Activated naive CD8-positive, alpha-beta T cell (primary cell): ENCODE data around the gene DOCK7.
"Not testable (repeated sequence)": the region's sequence is repeated elsewhere in the genome, so short reads cannot be mapped to it uniquely, and the experiment has no call there.

ENCODE experiments used
- H3K27ac Mint-ChIP-seq: one replicate; pipeline ENCODE4 v1.8.0; 2021; ENCODE audit warnings: mixed read lengths
- H3K27me3 Mint-ChIP-seq: one replicate; pipeline ENCODE4 v1.8.0; 2021; ENCODE audit warnings: mixed read lengths
- H3K36me3 Mint-ChIP-seq: one replicate; pipeline ENCODE4 v1.8.0; 2021; ENCODE audit warnings: mixed read lengths
- H3K4me1 Mint-ChIP-seq: one replicate; pipeline ENCODE4 v1.8.0; 2021; ENCODE audit warnings: low read depth, mixed read lengths
- H3K4me3 Mint-ChIP-seq: one replicate; pipeline ENCODE4 v1.8.0; 2021; ENCODE audit warnings: mild to moderate bottlenecking, mixed read lengths
- H3K9me3 Mint-ChIP-seq: one replicate; pipeline ENCODE4 v1.8.0; 2021; ENCODE audit warnings: low read depth, mixed read lengths

DOCK7 gene

GRCh38 chr1:62687903-62688686, at the start of gene DOCK7:
Gene DOCK7 (minus strand): TSS chr1:62688386. CDS start chr1:62688264, 122 bp downstream.
- Mint-ChIP-seq H3K27ac (peak within 1 kb of the TSS; percentile 89), H3K36me3 (no peaks in the 10 kb centered on the region), H3K4me3 (peak within 1 kb of the TSS; percentile 95), H3K4me1 (peaks cover 32% of the 10 kb centered on the region), H3K9me3 (no peaks in the 10 kb centered on the region), H3K27me3 (peaks cover 2% of the 10 kb centered on the region)

- Mint-ChIP-seq H3K4me1 (no peaks in the 10 kb centered on the region), H3K4me3 (no peak overlapping the region), H3K27me3 (peaks cover 3% of the 10 kb centered on the region), H3K9me3 (no peaks in the 10 kb centered on the region), H3K27ac (no peak overlapping the region), H3K36me3 (no peaks in the 10 kb centered on the region)
Observed at GRCh38 chr1:62735491-62736171, 47.4 kb upstream of the DOCK7 start.

GRCh38 chr1:62732331-62732730, 44.1 kb upstream of the DOCK7 start:
- Mint-ChIP-seq H3K27ac (no peak overlapping the region), H3K4me3 (no peak overlapping the region), H3K4me1 (no peaks in the 10 kb centered on the region), H3K27me3 (peaks cover 3% of the 10 kb centered on the region), H3K9me3 (no peaks in the 10 kb centered on the region), H3K36me3 (no peaks in the 10 kb centered on the region)

GRCh38 chr1:62728963-62729362, 40.8 kb upstream of the DOCK7 start:
- no peaks in the 10 kb centered on the region for H3K9me3 Mint-ChIP-seq
- H3K4me1 Mint-ChIP-seq: no peaks in the 10 kb centered on the region
- no peaks in the 10 kb centered on the region for H3K36me3 Mint-ChIP-seq
- peaks cover 5% of the 10 kb centered on the region for H3K27me3 Mint-ChIP-seq
- no peak overlapping the region for H3K4me3 Mint-ChIP-seq
- no peak overlapping the region for H3K27ac Mint-ChIP-seq

- peaks cover 5% of the 10 kb centered on the region for H3K27me3 Mint-ChIP-seq
- H3K9me3 Mint-ChIP-seq: no peaks in the 10 kb centered on the region
- no peak overlapping the region for H3K27ac Mint-ChIP-seq
- H3K36me3 Mint-ChIP-seq: no peaks in the 10 kb centered on the region
- H3K4me3 Mint-ChIP-seq: no peak overlapping the region
- no peaks in the 10 kb centered on the region for H3K4me1 Mint-ChIP-seq
Observed at GRCh38 chr1:62727656-62728407, 39.6 kb upstream of the DOCK7 start.

GRCh38 chr1:62726011-62726442, 37.8 kb upstream of the DOCK7 start:
- no peaks in the 10 kb centered on the region for H3K36me3 Mint-ChIP-seq
- H3K27ac Mint-ChIP-seq: no peak overlapping the region
- H3K9me3 Mint-ChIP-seq: no peaks in the 10 kb centered on the region
- peaks cover 5% of the 10 kb centered on the region for H3K27me3 Mint-ChIP-seq
- no peak overlapping the region for H3K4me3 Mint-ChIP-seq
- no peaks in the 10 kb centered on the region for H3K4me1 Mint-ChIP-seq

GRCh38 chr1:62725255-62725654, 37.1 kb upstream of the DOCK7 start:
- H3K27me3 Mint-ChIP-seq: peaks cover 2% of the 10 kb centered on the region
- no peaks in the 10 kb centered on the region for H3K9me3 Mint-ChIP-seq
- no peaks in the 10 kb centered on the region for H3K4me1 Mint-ChIP-seq
- no peaks in the 10 kb centered on the region for H3K36me3 Mint-ChIP-seq
- H3K27ac Mint-ChIP-seq: no peak overlapping the region
- no peak overlapping the region for H3K4me3 Mint-ChIP-seq

- Mint-ChIP-seq H3K9me3 (no peaks in the 10 kb centered on the region), H3K4me3 (no peak overlapping the region), H3K36me3 (no peaks in the 10 kb centered on the region), H3K4me1 (no peaks in the 10 kb centered on the region), H3K27ac (no peak overlapping the region), H3K27me3 (peaks cover 2% of the 10 kb centered on the region)
Observed at GRCh38 chr1:62724430-62724829, 36.2 kb upstream of the DOCK7 start.

GRCh38 chr1:62723883-62724282, 35.7 kb upstream of the DOCK7 start:
- no peak overlapping the region for H3K4me3 Mint-ChIP-seq
- H3K27ac Mint-ChIP-seq: no peak overlapping the region
- H3K36me3 Mint-ChIP-seq: no peaks in the 10 kb centered on the region
- H3K27me3 Mint-ChIP-seq: peaks cover 4% of the 10 kb centered on the region
- no peaks in the 10 kb centered on the region for H3K9me3 Mint-ChIP-seq
- H3K4me1 Mint-ChIP-seq: no peaks in the 10 kb centered on the region

GRCh38 chr1:62722796-62723195, 34.6 kb upstream of the DOCK7 start:
- Mint-ChIP-seq H3K27ac (no peak overlapping the region), H3K9me3 (no peaks in the 10 kb centered on the region), H3K36me3 (no peaks in the 10 kb centered on the region), H3K4me1 (no peaks in the 10 kb centered on the region), H3K27me3 (peaks cover 8% of the 10 kb centered on the region), H3K4me3 (no peak overlapping the region)

- no peaks in the 10 kb centered on the region for H3K4me1 Mint-ChIP-seq
- no peak overlapping the region for H3K4me3 Mint-ChIP-seq
- H3K27ac Mint-ChIP-seq: no peak overlapping the region
- H3K27me3 Mint-ChIP-seq: peaks cover 8% of the 10 kb centered on the region
- H3K9me3 Mint-ChIP-seq: no peaks in the 10 kb centered on the region
- H3K36me3 Mint-ChIP-seq: no peaks in the 10 kb centered on the region
Observed at GRCh38 chr1:62720946-62721554, 32.9 kb upstream of the DOCK7 start.

GRCh38 chr1:62718400-62718799, 30.2 kb upstream of the DOCK7 start:
- not testable (repeated sequence) for H3K27ac Mint-ChIP-seq, H3K27me3 Mint-ChIP-seq, H3K4me3 Mint-ChIP-seq, H3K4me1 Mint-ChIP-seq, H3K36me3 Mint-ChIP-seq, H3K9me3 Mint-ChIP-seq

- Mint-ChIP-seq H3K27ac (no peak overlapping the region), H3K36me3 (no peaks in the 10 kb centered on the region), H3K4me1 (no peaks in the 10 kb centered on the region), H3K4me3 (no peak overlapping the region), H3K9me3 (no peaks in the 10 kb centered on the region), H3K27me3 (peaks cover 7% of the 10 kb centered on the region)
Observed at GRCh38 chr1:62717483-62717882, 29.3 kb upstream of the DOCK7 start.

GRCh38 chr1:62716397-62716796, 28.2 kb upstream of the DOCK7 start:
- no peaks in the 10 kb centered on the region for H3K36me3 Mint-ChIP-seq
- no peak overlapping the region for H3K4me3 Mint-ChIP-seq
- H3K27ac Mint-ChIP-seq: no peak overlapping the region
- no peaks in the 10 kb centered on the region for H3K9me3 Mint-ChIP-seq
- H3K4me1 Mint-ChIP-seq: no peaks in the 10 kb centered on the region
- H3K27me3 Mint-ChIP-seq: peaks cover 7% of the 10 kb centered on the region
